WTC11 (cell line): ENCODE data around the gene BCL11A. TPM values are rescaled to one million over a fixed set of nuclear protein-coding genes. Genes with fewer than 3 reads are reported as not detected.

Experiments
- ATAC-seq: fragments of 200-7000 bp; cut with Tn5 transposase; 2 replicates; pipeline ENCODE4 v1.10.0; 2021; ENCODE audit warnings: mild to moderate bottlenecking, moderate library complexity
- CTCF ChIA-PET: fragments of 300-600 bp; sonication (Branson Sonifier 250); formaldehyde crosslinking; loops from one replicate; lab custom pipeline; 2021; ENCODE audit warnings: antibody characterized with exemption; lab: Charles Lee
- POLR2A ChIA-PET: fragments of 350-600 bp; sonication (Branson Sonifier 250); formaldehyde crosslinking; loops from one replicate; lab custom pipeline; 2021; ENCODE audit warnings: antibody characterized with exemption; lab: Charles Lee
- DNase-seq: peaks from one replicate; pipeline ENCODE4 v3.0.0; 2021; ENCODE audit warnings: low spot score
- H3K27ac Mint-ChIP-seq: 2 replicates; pipeline ENCODE4 v1.8.0; 2021; ENCODE audit warnings: mixed read lengths
- H3K27me3 Mint-ChIP-seq: 2 replicates; pipeline ENCODE4 v1.8.0; 2021; ENCODE audit warnings: low read depth, mild to moderate bottlenecking, moderate library complexity, mixed read lengths
- H3K36me3 Mint-ChIP-seq: 2 replicates; pipeline ENCODE4 v1.8.0; 2021; ENCODE audit warnings: mixed read lengths
- H3K4me1 Mint-ChIP-seq: 2 replicates; pipeline ENCODE4 v1.8.0; 2022; ENCODE audit warnings: mixed read lengths
- H3K4me3 Mint-ChIP-seq: 2 replicates; pipeline ENCODE4 v1.8.0; 2021; ENCODE audit warnings: mild to moderate bottlenecking, moderate library complexity, mixed read lengths
- H3K9me3 Mint-ChIP-seq: 2 replicates; pipeline ENCODE4 v1.8.0; 2021; ENCODE audit warnings: mixed read lengths
- ATF2 ChIP-seq: sonication (generic); formaldehyde crosslinking; IDR thresholded peaks from 2 replicates; pipeline ENCODE4 v1.8.1; 2022; ENCODE audit warnings: low read depth, missing genetic modification reagents, borderline replicate concordance
- E2F5 ChIP-seq: sonication (generic); formaldehyde crosslinking; IDR thresholded peaks from 2 replicates; pipeline ENCODE4 v1.8.1; 2022; ENCODE audit warnings: mild to moderate bottlenecking, moderate library complexity, missing genetic modification reagents
- EMX1 ChIP-seq: fragments of 250-450 bp; sonication (Bioruptor Pico); IDR thresholded peaks from 2 replicates; pipeline ENCODE4 v1.8.0; 2021; ENCODE audit warnings: mild to moderate bottlenecking
- ERG ChIP-seq: fragments of 250-450 bp; sonication (Bioruptor Pico); IDR thresholded peaks from 2 replicates; pipeline ENCODE4 v1.8.0; 2021; ENCODE audit warnings: mild to moderate bottlenecking
- FOXP1 ChIP-seq: sonication (generic); formaldehyde crosslinking; IDR thresholded peaks from 2 replicates; pipeline ENCODE4 v1.8.0; 2022; ENCODE audit warnings: missing genetic modification reagents, mild to moderate bottlenecking, moderate library complexity, borderline replicate concordance
- FOXP4 ChIP-seq: sonication (generic); formaldehyde crosslinking; IDR thresholded peaks from 2 replicates; pipeline ENCODE4 v1.8.0; 2022; ENCODE audit warnings: mild to moderate bottlenecking, missing genetic modification reagents
- HMGXB4 ChIP-seq: sonication (generic); formaldehyde crosslinking; IDR thresholded peaks from 2 replicates; pipeline ENCODE4 v1.8.1; 2023; ENCODE audit warnings: mild to moderate bottlenecking, moderate library complexity, missing genetic modification reagents
- JUN ChIP-seq: sonication (generic); formaldehyde crosslinking; IDR thresholded peaks from 2 replicates; pipeline ENCODE4 v1.8.0; 2023; ENCODE audit warnings: mild to moderate bottlenecking, missing genetic modification reagents
- NR1H2 ChIP-seq: sonication (generic); formaldehyde crosslinking; IDR thresholded peaks from 2 replicates; pipeline ENCODE4 v1.9.0; 2021; ENCODE audit warnings: mild to moderate bottlenecking, moderate library complexity, missing genetic modification reagents
- PREB ChIP-seq: sonication (generic); formaldehyde crosslinking; IDR thresholded peaks from 2 replicates; pipeline ENCODE4 v1.8.1; 2022; ENCODE audit warnings: mild to moderate bottlenecking, missing genetic modification reagents, moderate library complexity, borderline replicate concordance
- PRRX2 ChIP-seq: fragments of 250-450 bp; sonication (Bioruptor Pico); IDR thresholded peaks from 2 replicates; pipeline ENCODE4 v1.8.0; 2021; ENCODE audit warnings: mild to moderate bottlenecking
- RELA ChIP-seq: sonication (generic); formaldehyde crosslinking; IDR thresholded peaks from 2 replicates; pipeline ENCODE4 v1.8.1; 2022; ENCODE audit warnings: missing genetic modification reagents, mild to moderate bottlenecking, borderline replicate concordance
- ZBTB43 ChIP-seq: sonication (generic); formaldehyde crosslinking; IDR thresholded peaks from 2 replicates; pipeline ENCODE4 v1.8.1; 2023; ENCODE audit warnings: mild to moderate bottlenecking, missing genetic modification reagents
- ZNF425 ChIP-seq: fragments of 250-450 bp; sonication (Bioruptor Pico); conservative IDR thresholded peaks from 2 replicates; pipeline ENCODE4 v1.9.0; 2021; ENCODE audit warnings: mild to moderate bottlenecking
- ZNF512 ChIP-seq: sonication (generic); formaldehyde crosslinking; IDR thresholded peaks from 2 replicates; pipeline ENCODE4 v1.8.1; 2022; ENCODE audit warnings: missing genetic modification reagents, borderline replicate concordance
- total RNA-seq: library from RNA; stranded (reverse); gene quantifications from 3 replicates; pipeline ENCODE4 v1.2.3, GENCODE V29; 2021

The BCL11A gene
- total RNA-seq, 1 experiment from 2014 or later, result 53.2 TPM

GRCh38 chr2:60507211-60507965, 46.1 kb downstream of the BCL11A start (continued):
- TF ChIP-seq ZNF425 (CRISPR knock-in tag) (no peak), RELA (CRISPR knock-in tag) (no peak), NR1H2 (CRISPR knock-in tag) (no peak), ATF2 (no peak), FOXP1 (no peak)

- no peak for TF ChIP-seq EMX1
- no peak for TF ChIP-seq PREB
- TF ChIP-seq PRRX2, result no peak
- no peak for TF ChIP-seq JUN (CRISPR knock-in tag)
- TF ChIP-seq ZBTB43, result no peak
- TF ChIP-seq ERG (CRISPR knock-in tag), result no peak
- TF ChIP-seq ZNF512 (CRISPR knock-in tag), result no peak
- no peak for TF ChIP-seq E2F5 (CRISPR knock-in tag)
- no peak for TF ChIP-seq HMGXB4 (CRISPR knock-in tag)
- no peak for TF ChIP-seq FOXP4 (CRISPR knock-in tag)
- H3K27ac Mint-ChIP-seq, result no peak overlapping the region
- POLR2A ChIA-PET, result interaction anchor here (0.6 kb wide), 1 partner anchor 208 kb away, joined by 4 read pairs; no protein-coding TSS in a partner anchor
- no peak for DNase-seq
- no peak overlapping the region for H3K4me3 Mint-ChIP-seq
- peaks cover 3% of the 10 kb centered on the region; the same call in 1 of the 2 replicates for H3K36me3 Mint-ChIP-seq
- ATAC-seq, result no peak
- peaks cover 74% of the 10 kb centered on the region for H3K4me1 Mint-ChIP-seq
- H3K27me3 Mint-ChIP-seq, result no peaks in the 10 kb centered on the region
- H3K9me3 Mint-ChIP-seq, result no peaks in the 10 kb centered on the region
- CTCF ChIA-PET, result interaction anchor here (1.3 to 1.8 kb wide), 2 partner anchors 9 to 55 kb away, joined by 4 read pairs; no protein-coding TSS in a partner anchor
These were observed 47.6 kb downstream of the BCL11A start for GRCh38 chr2:60505880-60506260.
